Vagina (tissue), 2 donors: Measurements from ENCODE around the gene DKK3. TPM values are rescaled to one million over a fixed set of nuclear protein-coding genes. Genes with fewer than 3 reads are reported as not detected.
A peak's percentile ranks its signal among the peaks of the same experiment; 100 is the strongest.
"Not testable (repeated sequence)": the region's sequence is repeated elsewhere in the genome, so short reads cannot be mapped to it uniquely, and the experiment has no call there.

Source experiments
- DNase-seq, 2 donors: peaks; one replicate each; pipeline ENCODE4 v3.0.0-alpha.2; 2017; ENCODE audit errors: extremely low spot score in 2 of 2
- H3K27ac ChIP-seq: fragments of 200-600 bp; sonication (generic); one replicate; pipeline ENCODE4 v1.5.1; 2019
- H3K27me3 ChIP-seq: fragments of 200-600 bp; sonication (generic); one replicate; pipeline ENCODE4 v1.5.1; 2019
- H3K36me3 ChIP-seq, 2 donors: fragments of 200-600 bp; sonication (generic); one replicate each; pipeline ENCODE4 v1.5.1; 2017 to 2019
- H3K4me1 ChIP-seq: fragments of 200-600 bp; sonication (generic); one replicate; pipeline ENCODE4 v1.5.1; 2019
- H3K4me3 ChIP-seq, 2 donors: fragments of 200-600 bp; sonication (generic); 1 replicate in 1 of 2; 2 replicates in 1 of 2; pipeline ENCODE4 v1.5.1; 2016 to 2019
- H3K9me3 ChIP-seq: fragments of 200-600 bp; sonication (generic); one replicate; pipeline ENCODE4 v1.5.1; 2019
- POLR2A ChIP-seq, 2 donors: fragments of 450-650 bp; IDR thresholded peaks; one replicate each; pipeline ENCODE4 v1.6.1; 2017; ENCODE audit warnings: antibody characterized with exemption in 2 of 2, mild to moderate bottlenecking in 2 of 2, moderate library complexity in 2 of 2
- POLR2AphosphoS5 ChIP-seq, 2 donors: sonication (generic); formaldehyde crosslinking; IDR thresholded peaks; one replicate each; pipeline ENCODE4 v1.9.0; 2017; ENCODE audit warnings: antibody characterized with exemption in 2 of 2, mild to moderate bottlenecking in 2 of 2, low read depth in 1 of 2; ENCODE audit not compliant: insufficient read depth in 1 of 2
- intact Hi-C: fragments of 100-400 bp; cut with DNase I; formaldehyde crosslinking; loops from one replicate; pipeline ENCODE4 v1.15.1; 2023
- total RNA-seq: library from RNA; depleted of rRNA; stranded (reverse); fragments of >200 nt; gene quantifications from one replicate; pipeline ENCODE4 v1.2.3, GENCODE V29; 2016
- TF ChIP-seq, protein P1 (sequence below), 3 experiments: fragments of 450-650 bp in 2 of 3; fragments of 200-600 bp in 1 of 3; sonication (generic) in 1 of 3; IDR thresholded peaks; one replicate each; pipeline ENCODE4 v1.5.1; 2017 to 2019; ENCODE audit warnings: antibody characterized with exemption in 3 of 3, mild to moderate bottlenecking in 2 of 3, moderate library complexity in 2 of 3

DKK3 gene
- total RNA-seq, 1 donor from 2014 or later: 110 TPM

DNA sequence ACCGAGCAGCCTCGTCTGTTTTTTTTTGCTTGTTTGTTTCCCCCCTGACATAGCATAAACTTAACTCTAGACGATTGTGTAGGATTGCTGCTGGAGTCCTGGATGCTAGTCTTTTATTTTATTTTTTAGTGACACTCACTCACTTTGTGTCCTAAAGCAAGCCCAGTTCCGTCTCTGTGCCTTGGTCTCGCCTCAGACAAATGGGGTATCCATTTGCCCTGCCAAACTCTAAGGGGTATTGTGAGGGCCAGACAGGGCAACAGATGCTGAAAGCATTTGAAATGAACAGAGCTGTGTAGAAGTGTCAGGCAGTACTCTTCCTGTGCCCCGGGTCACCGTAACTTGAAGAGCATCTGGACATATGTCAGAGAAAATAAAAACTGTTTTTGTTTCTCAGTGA is 34.8 kb upstream of the DKK3 start:
- intact Hi-C loops: loop anchor here (5.0 to 10.0 kb wide), 4 partner anchors 68 to 1241 kb away; no protein-coding TSS in a partner anchor
- Histone ChIP-seq H3K4me3 (no peak overlapping the region), H3K36me3 (no peaks in the 10 kb centered on the region), H3K9me3 (no peaks in the 10 kb centered on the region), H3K4me1 (peaks cover 17% of the 10 kb centered on the region), H3K27ac (peak overlapping the region; percentile 65), H3K27me3 (no peaks in the 10 kb centered on the region)
- peak in 1 of 2 donors; percentile 84 for DNase-seq
- no peak for TF ChIP-seq POLR2A (IDR thresholded peaks at IDR 0.05)
- no peak for TF ChIP-seq POLR2AphosphoS5 (IDR thresholded peaks at IDR 0.05; ENCODE audit: insufficient read depth in 1 of 2, low read depth in 1 of 2)
- TF ChIP-seq, protein P1, sequence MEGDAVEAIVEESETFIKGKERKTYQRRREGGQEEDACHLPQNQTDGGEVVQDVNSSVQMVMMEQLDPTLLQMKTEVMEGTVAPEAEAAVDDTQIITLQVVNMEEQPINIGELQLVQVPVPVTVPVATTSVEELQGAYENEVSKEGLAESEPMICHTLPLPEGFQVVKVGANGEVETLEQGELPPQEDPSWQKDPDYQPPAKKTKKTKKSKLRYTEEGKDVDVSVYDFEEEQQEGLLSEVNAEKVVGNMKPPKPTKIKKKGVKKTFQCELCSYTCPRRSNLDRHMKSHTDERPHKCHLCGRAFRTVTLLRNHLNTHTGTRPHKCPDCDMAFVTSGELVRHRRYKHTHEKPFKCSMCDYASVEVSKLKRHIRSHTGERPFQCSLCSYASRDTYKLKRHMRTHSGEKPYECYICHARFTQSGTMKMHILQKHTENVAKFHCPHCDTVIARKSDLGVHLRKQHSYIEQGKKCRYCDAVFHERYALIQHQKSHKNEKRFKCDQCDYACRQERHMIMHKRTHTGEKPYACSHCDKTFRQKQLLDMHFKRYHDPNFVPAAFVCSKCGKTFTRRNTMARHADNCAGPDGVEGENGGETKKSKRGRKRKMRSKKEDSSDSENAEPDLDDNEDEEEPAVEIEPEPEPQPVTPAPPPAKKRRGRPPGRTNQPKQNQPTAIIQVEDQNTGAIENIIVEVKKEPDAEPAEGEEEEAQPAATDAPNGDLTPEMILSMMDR (IDR thresholded peaks at IDR 0.05): no peak

DNA sequence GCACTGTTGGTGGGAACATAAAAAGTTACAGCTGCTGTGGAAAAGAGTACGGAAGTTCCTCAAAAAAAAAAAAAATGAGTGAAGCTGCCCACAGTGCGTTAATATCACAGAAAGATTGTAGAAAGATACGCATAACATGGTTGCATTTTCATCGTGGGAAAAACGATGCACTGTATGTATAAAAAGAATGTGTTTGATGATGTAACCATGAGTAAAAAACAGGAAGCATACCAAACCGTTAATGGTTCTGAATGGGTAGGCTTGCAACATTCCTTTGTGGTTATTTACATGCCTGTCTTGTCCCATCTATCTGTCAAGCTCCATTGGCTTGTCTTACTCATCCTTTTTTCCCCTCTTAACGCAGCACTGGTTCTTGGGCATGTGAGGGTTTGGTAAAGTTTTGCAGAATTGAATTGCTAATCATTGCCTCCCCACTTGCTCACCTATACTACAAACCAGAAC is 33.8 kb upstream of the DKK3 start:
- Histone ChIP-seq H3K36me3 (no peaks in the 10 kb centered on the region), H3K4me1 (peaks cover 17% of the 10 kb centered on the region), H3K4me3 (no peak overlapping the region), H3K9me3 (no peaks in the 10 kb centered on the region), H3K27me3 (no peaks in the 10 kb centered on the region), H3K27ac (no peak overlapping the region)
- intact Hi-C loops: loop anchor here (5.0 to 10.0 kb wide), 4 partner anchors 67 to 1240 kb away; no protein-coding TSS in a partner anchor
- DNase-seq: peak in 1 of 2 donors; percentile 32
- TF ChIP-seq POLR2AphosphoS5 (IDR thresholded peaks at IDR 0.05; ENCODE audit: insufficient read depth in 1 of 2, low read depth in 1 of 2) (no peak), POLR2A (IDR thresholded peaks at IDR 0.05) (no peak)
- TF ChIP-seq, protein P1 (IDR thresholded peaks at IDR 0.05): no peak

DNA sequence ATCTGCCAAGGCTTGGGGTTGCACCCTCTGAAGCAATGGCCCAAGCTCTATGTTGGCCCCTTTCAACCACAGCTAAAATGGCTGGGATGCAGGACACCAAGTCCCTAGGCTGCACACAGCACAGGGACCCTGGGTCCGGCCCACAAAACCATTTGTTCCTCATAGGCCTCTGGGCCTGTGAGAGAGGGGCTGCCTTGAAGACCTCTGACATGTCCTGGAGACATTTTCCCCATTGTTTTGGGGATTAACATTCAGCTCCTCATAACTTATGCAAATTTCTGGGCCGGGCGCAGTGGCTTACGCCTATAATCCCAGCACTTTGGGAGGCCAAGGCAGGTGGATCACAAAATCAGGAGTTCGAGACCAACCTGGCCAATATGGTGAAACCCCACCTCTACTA is 32.3 kb upstream of the DKK3 start:
- H3K27me3 ChIP-seq, H3K27ac ChIP-seq, H3K9me3 ChIP-seq, H3K4me3 ChIP-seq, H3K36me3 ChIP-seq: not testable (repeated sequence)
- peak in 1 of 2 donors; percentile 71 for DNase-seq
- intact Hi-C loops: loop anchor here (5.0 to 10.0 kb wide), 4 partner anchors 66 to 1238 kb away; no protein-coding TSS in a partner anchor
- H3K4me1 ChIP-seq: peaks cover 17% of the 10 kb centered on the region

DNA sequence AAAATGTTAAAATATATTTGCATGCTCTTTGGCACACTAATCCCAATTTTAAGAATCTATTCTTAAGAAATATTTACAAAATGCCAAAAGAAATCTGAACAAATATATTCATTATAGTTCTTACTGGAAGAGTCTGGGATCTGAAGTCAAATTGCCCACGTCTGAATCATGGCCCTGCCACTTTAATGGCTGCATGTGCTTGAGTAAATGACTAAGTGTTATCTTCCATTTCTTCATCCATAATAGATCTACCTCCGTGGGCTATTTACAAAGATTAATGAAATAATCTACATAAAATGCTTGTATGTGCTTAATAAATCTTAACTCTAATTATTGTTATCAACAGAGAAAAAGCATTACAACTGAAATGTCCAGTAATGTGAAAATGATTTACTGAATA is 24.5 kb upstream of the DKK3 start:
- Histone ChIP-seq H3K9me3 (no peaks in the 10 kb centered on the region), H3K27ac (no peak overlapping the region), H3K27me3 (no peaks in the 10 kb centered on the region), H3K4me1 (no peaks in the 10 kb centered on the region), H3K36me3 (no peaks in the 10 kb centered on the region), H3K4me3 (no peak overlapping the region)
- TF ChIP-seq, protein P1 (IDR thresholded peaks at IDR 0.05): no peak
- TF ChIP-seq POLR2AphosphoS5 (IDR thresholded peaks at IDR 0.05; ENCODE audit: insufficient read depth in 1 of 2, low read depth in 1 of 2) (no peak), POLR2A (IDR thresholded peaks at IDR 0.05) (no peak)
- intact Hi-C loops: no loop called here
- DNase-seq: no peak

DNA sequence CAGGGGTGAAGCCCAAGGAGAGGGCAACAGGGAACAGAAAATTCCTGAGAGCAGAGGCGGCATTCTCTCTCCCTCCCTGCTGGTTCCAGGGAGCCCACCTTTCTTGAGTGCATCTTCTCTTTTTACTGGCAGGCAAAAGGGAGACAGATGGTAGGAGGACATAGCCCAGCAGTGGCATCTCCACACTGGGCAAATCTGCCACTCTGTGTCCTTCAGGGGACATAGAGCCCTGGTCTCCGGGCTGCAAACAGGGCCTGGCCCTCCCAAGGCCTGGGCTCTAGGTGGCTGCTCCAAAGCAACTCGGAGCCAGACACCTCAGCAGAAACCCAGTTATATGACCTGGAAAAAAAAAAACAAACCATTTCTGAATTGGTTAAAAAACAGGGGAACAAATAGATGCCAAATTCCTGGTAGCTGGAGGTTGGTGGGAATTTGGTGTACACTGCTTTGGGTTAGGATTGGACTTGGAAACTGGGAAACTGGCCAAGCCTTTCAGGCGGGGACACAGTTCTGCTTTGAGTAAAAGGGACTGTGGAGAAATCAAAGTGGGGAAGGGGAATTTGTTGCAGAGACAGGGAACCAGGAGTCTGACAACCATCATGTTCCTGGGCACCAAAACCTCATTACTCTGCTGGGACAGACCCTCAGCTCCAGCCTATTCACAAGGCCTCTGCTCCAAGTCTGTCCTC is 23.6 kb upstream of the DKK3 start:
- no peak for DNase-seq
- no peak overlapping the region for H3K27ac ChIP-seq
- no peaks in the 10 kb centered on the region for H3K27me3 ChIP-seq
- no peaks in the 10 kb centered on the region for H3K9me3 ChIP-seq
- H3K4me1 ChIP-seq: no peaks in the 10 kb centered on the region
- intact Hi-C loops: no loop called here
- H3K36me3 ChIP-seq: no peaks in the 10 kb centered on the region
- no peak overlapping the region for H3K4me3 ChIP-seq
- no peak for TF ChIP-seq POLR2A (IDR thresholded peaks at IDR 0.05)
- no peak for TF ChIP-seq POLR2AphosphoS5 (IDR thresholded peaks at IDR 0.05; ENCODE audit: insufficient read depth in 1 of 2, low read depth in 1 of 2)
- TF ChIP-seq, protein P1 (IDR thresholded peaks at IDR 0.05): no peak
